MM.1S (cell line): ENCODE measurements around the gene SLC25A46.

Experiments
- EZH2phosphoT487 ChIP-seq: fragments of 300-600 bp; sonication (generic); IDR thresholded peaks from 2 replicates; pipeline ENCODE4 v1.6.1; 2018; ENCODE audit warnings: antibody characterized with exemption, low read length
- TF ChIP-seq, protein P1 (sequence below): fragments of 300-600 bp; sonication (generic); IDR thresholded peaks from 2 replicates; pipeline ENCODE4 v1.5.1; 2016; ENCODE audit warnings: antibody characterized with exemption, low read length, mixed read lengths

DNA sequence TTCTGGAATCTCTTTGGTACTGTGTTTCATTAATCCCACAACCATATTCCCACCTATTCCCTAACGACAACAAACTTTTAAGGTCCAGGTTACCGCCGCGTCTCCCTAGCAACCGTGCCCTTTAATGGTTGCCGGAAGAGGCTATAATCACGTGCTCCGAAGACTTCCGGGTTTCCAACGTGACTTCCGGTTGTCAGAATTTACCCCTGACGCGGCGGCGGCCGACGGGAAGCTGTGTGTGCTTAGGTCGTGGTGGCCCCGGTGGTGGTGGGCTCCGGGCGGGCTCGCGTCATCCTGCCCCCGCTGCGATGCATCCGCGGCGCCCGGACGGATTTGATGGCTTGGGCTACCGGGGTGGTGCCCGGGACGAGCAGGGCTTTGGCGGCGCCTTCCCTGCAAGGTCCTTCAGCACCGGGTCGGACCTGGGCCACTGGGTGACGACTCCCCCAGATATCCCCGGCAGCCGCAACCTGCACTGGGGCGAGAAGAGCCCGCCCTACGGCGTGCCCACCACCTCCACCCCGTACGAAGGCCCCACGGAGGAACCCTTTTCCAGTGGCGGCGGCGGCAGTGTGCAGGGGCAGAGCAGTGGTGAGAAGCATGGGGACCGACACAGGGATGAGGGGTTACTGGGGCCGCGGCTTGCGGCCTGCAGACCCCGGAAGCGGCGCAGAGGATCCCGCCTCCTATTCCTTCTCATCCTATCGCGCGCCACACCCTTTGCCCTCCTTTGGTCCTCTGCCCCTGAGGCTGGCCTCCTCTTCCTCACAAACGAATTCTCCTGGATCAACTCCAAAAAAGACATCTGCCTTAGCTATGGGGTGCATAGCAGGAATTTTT lies at the start of gene SLC25A46:
- TF ChIP-seq, protein P1, sequence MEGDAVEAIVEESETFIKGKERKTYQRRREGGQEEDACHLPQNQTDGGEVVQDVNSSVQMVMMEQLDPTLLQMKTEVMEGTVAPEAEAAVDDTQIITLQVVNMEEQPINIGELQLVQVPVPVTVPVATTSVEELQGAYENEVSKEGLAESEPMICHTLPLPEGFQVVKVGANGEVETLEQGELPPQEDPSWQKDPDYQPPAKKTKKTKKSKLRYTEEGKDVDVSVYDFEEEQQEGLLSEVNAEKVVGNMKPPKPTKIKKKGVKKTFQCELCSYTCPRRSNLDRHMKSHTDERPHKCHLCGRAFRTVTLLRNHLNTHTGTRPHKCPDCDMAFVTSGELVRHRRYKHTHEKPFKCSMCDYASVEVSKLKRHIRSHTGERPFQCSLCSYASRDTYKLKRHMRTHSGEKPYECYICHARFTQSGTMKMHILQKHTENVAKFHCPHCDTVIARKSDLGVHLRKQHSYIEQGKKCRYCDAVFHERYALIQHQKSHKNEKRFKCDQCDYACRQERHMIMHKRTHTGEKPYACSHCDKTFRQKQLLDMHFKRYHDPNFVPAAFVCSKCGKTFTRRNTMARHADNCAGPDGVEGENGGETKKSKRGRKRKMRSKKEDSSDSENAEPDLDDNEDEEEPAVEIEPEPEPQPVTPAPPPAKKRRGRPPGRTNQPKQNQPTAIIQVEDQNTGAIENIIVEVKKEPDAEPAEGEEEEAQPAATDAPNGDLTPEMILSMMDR: no peak
- no peak for TF ChIP-seq EZH2phosphoT487
